ENCODE measurements around the gene RAMP3.

DNA sequence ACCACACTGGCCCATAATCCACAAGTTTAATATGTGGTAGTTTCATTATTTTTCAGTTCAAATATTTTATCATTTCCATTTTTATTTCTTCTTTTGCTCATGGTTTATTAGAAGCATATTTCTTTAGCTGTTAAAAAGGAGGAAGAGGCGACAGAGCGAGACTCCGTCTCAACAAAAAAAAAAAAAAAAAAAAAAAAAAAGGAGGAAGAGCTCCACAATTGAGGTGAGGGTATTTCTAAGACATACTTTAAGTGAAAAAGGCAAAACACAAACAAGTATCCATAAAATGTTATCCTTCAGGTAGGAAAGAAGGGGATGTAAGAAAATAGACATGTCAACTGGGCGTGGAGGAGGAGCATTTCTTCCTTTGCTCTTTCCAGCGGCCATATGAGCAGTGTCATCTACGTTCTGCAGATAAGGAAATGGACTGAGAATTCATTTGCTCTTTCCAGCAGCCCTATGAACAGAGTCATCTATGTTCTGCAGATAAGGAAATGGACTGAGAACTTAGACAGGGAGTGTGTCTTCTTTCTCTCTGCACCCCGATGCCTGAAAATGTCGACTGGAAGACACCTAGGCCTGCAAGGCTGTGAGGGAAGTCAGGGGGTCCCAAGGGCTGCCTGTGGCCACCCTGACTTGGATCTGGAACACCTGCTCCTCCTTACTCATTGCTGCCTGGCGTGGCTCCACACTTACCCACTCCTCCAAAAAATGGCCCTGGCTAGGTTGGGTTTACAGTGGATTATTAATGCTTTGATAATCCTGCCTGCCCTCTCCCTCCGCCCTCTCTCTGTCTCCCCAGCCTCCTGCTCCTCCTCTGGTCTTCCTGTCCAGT lies 18.9 kb upstream of the RAMP3 start:
- TF ChIP-seq POLR2AphosphoS5 (IDR thresholded peaks at IDR 0.05; ENCODE audit: low read depth, low read length) (no peak), SIN3A (IDR thresholded peaks at IDR 0.05; ENCODE audit: borderline replicate concordance, insufficient read depth, low read depth, low read length) (no peak)
- TF ChIP-seq, protein P1, sequence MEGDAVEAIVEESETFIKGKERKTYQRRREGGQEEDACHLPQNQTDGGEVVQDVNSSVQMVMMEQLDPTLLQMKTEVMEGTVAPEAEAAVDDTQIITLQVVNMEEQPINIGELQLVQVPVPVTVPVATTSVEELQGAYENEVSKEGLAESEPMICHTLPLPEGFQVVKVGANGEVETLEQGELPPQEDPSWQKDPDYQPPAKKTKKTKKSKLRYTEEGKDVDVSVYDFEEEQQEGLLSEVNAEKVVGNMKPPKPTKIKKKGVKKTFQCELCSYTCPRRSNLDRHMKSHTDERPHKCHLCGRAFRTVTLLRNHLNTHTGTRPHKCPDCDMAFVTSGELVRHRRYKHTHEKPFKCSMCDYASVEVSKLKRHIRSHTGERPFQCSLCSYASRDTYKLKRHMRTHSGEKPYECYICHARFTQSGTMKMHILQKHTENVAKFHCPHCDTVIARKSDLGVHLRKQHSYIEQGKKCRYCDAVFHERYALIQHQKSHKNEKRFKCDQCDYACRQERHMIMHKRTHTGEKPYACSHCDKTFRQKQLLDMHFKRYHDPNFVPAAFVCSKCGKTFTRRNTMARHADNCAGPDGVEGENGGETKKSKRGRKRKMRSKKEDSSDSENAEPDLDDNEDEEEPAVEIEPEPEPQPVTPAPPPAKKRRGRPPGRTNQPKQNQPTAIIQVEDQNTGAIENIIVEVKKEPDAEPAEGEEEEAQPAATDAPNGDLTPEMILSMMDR (IDR thresholded peaks at IDR 0.05): no peak

All from Panc1 (cell line).